GM23338 (cell line): ENCODE measurements around the gene CERS5.

Experiments used
- EZH2 ChIP-seq: fragments of 200-600 bp; sonication (generic); IDR thresholded peaks from one replicate; pipeline ENCODE4 v1.8.0; 2017; ENCODE audit warnings: antibody characterized with exemption, mild to moderate bottlenecking, low read depth; ENCODE audit not compliant: unreplicated experiment
- EZH2phosphoT487 ChIP-seq: fragments of 200-600 bp; sonication (generic); IDR thresholded peaks from one replicate; pipeline ENCODE4 v1.8.1; 2018; ENCODE audit warnings: antibody characterized with exemption; ENCODE audit not compliant: unreplicated experiment
- TF ChIP-seq, protein P1 (sequence below), 2 experiments: fragments of 200-600 bp in 1 of 2; sonication (generic) in 1 of 2; conservative IDR thresholded peaks; 2 replicates each; pipeline versions ENCODE4 v1.5.1 to v1.6.1; 2016 to 2017; ENCODE audit warnings: antibody characterized with exemption in 2 of 2, low read depth in 2 of 2, mild to moderate bottlenecking in 2 of 2, moderate library complexity in 1 of 2

DNA sequence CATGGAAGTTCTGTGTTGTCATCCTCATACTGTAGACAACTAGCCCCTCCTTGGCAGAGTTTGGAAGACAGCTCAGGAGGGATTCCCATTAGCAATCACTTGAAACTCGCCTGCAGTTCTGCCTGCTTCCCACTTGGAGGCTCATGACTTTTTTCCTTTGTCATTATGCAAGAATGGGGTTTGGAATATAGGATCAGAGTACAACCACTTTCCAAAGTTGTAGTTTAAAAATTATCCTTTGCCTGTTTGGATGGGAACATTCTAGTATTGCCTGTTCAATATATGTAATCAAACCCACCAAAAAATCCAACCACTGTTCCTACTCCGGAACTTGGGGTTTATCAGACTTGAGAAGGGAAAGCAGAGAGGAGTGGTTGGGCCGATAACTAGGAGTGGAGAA, 65.5 kb downstream of the CERS5 start:
- TF ChIP-seq, protein P1, sequence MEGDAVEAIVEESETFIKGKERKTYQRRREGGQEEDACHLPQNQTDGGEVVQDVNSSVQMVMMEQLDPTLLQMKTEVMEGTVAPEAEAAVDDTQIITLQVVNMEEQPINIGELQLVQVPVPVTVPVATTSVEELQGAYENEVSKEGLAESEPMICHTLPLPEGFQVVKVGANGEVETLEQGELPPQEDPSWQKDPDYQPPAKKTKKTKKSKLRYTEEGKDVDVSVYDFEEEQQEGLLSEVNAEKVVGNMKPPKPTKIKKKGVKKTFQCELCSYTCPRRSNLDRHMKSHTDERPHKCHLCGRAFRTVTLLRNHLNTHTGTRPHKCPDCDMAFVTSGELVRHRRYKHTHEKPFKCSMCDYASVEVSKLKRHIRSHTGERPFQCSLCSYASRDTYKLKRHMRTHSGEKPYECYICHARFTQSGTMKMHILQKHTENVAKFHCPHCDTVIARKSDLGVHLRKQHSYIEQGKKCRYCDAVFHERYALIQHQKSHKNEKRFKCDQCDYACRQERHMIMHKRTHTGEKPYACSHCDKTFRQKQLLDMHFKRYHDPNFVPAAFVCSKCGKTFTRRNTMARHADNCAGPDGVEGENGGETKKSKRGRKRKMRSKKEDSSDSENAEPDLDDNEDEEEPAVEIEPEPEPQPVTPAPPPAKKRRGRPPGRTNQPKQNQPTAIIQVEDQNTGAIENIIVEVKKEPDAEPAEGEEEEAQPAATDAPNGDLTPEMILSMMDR (conservative IDR thresholded peaks at IDR 0.05; ENCODE audit: low read depth in 2 of 2), result peak; percentile 55 to 70
- no peak for TF ChIP-seq EZH2phosphoT487
- no peak for TF ChIP-seq EZH2
